ENCODE measurements around the gene CHST11.

The CHST11 gene

DNA sequence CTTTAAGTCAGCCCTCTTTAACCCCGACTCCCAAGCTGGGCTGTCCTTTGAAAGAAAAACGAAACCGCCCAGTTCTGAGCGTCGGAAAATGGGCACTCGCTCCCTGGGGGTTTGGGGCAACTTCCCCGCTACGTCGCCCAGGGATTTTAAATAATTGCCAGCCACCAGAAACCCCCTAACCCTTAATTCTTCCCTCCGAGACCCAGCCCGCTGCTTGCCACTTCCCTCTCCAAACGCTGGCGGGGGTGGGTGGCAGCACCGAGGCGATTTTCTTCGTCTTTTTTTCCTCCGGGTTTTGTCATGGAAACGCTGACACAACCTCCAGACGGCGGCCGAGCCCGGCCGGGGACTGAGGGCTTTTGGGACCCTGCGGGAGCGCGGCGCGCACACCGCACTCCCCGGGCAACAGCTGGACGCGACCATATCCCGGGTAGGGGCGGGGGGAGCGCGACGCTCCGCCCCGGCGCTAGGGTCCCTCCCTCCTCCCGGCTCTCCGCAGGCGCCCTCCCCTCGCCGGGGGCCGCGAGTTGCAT, at the start of gene CHST11:
TSS of gene CHST11 (plus strand) at position 532 of the 533 bp plus-strand sequence.
- Mint-ChIP-seq H3K4me1 (ENCODE audit: low read depth) (peaks cover 46% of the 10 kb centered on the region), H3K27me3 (no peaks in the 10 kb centered on the region), H3K27ac (peak within 1 kb of the TSS; percentile 90), H3K36me3 (ENCODE audit: low read depth) (no peaks in the 10 kb centered on the region), H3K4me3 (peak within 1 kb of the TSS; percentile 90), H3K9me3 (no peaks in the 10 kb centered on the region)

DNA sequence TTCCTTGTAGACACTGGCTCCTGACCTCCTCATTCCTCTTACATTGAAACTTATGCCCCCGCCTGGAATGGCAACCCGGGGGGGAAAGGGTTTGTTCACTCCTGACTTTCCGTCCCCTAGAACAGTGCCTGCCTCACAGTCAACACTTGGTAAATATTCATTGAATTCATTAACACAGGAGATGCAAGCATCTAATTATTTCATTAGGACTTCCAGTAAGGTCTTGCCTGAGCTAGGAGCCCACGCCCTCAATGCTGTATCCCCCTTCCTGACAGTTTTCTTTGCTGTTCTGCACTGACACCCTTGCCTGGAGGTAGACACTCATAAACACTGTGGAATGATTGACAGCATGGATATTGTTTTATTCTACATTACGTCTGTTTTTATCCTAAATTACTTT, 49.3 kb upstream of the CHST11 start:
- H3K27ac Mint-ChIP-seq = no peak overlapping the region
- no peaks in the 10 kb centered on the region for H3K27me3 Mint-ChIP-seq
- peaks cover 6% of the 10 kb centered on the region for H3K4me1 Mint-ChIP-seq (ENCODE audit: low read depth)
- no peaks in the 10 kb centered on the region for H3K9me3 Mint-ChIP-seq
- no peaks in the 10 kb centered on the region for H3K36me3 Mint-ChIP-seq (ENCODE audit: low read depth)
- no peak overlapping the region for H3K4me3 Mint-ChIP-seq

GRCh38 chr12:104407922-104408321, 48.8 kb upstream of the CHST11 start:
- Mint-ChIP-seq H3K27me3 (no peaks in the 10 kb centered on the region), H3K4me3 (no peak overlapping the region), H3K4me1 (ENCODE audit: low read depth) (peaks cover 11% of the 10 kb centered on the region), H3K9me3 (no peaks in the 10 kb centered on the region), H3K27ac (no peak overlapping the region), H3K36me3 (ENCODE audit: low read depth) (no peaks in the 10 kb centered on the region)

- Mint-ChIP-seq H3K4me3 (no peak overlapping the region), H3K36me3 (ENCODE audit: low read depth) (no peaks in the 10 kb centered on the region), H3K4me1 (ENCODE audit: low read depth) (peaks cover 11% of the 10 kb centered on the region), H3K9me3 (no peaks in the 10 kb centered on the region), H3K27me3 (no peaks in the 10 kb centered on the region), H3K27ac (no peak overlapping the region)
Measured at GRCh38 chr12:104410326-104410725, 46.4 kb upstream of the CHST11 start.

DNA sequence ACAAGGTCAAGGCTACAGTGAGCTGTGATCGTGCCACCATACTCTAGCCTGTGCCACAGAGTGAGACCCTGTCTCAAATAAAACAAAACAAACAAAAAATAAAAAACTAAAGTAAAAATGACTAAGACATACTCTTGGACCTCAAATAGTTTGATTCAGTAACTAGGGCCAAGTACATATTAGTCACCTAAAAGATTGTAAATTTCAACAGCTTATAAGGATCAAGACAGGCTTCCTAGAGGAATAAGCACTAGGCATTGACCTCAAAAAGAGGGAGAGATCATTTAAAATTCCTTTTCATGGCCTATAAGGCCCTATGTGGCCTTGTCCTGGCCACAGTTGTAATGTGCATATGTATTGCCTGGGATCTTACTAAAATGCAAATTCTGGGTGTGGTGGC, 46.0 kb upstream of the CHST11 start:
- Mint-ChIP-seq H3K27ac (no peak overlapping the region), H3K4me3 (no peak overlapping the region), H3K36me3 (ENCODE audit: low read depth) (no peaks in the 10 kb centered on the region), H3K4me1 (ENCODE audit: low read depth) (peaks cover 11% of the 10 kb centered on the region), H3K27me3 (no peaks in the 10 kb centered on the region), H3K9me3 (no peaks in the 10 kb centered on the region)

GRCh38 chr12:104411826-104412641, 44.7 kb upstream of the CHST11 start:
- H3K27ac Mint-ChIP-seq = no peak overlapping the region
- no peaks in the 10 kb centered on the region for H3K9me3 Mint-ChIP-seq
- no peaks in the 10 kb centered on the region for H3K36me3 Mint-ChIP-seq (ENCODE audit: low read depth)
- no peaks in the 10 kb centered on the region for H3K27me3 Mint-ChIP-seq
- no peak overlapping the region for H3K4me3 Mint-ChIP-seq
- H3K4me1 Mint-ChIP-seq (ENCODE audit: low read depth) = peaks cover 11% of the 10 kb centered on the region

GRCh38 chr12:104412681-104413080, 44.1 kb upstream of the CHST11 start:
- no peaks in the 10 kb centered on the region for H3K9me3 Mint-ChIP-seq
- no peak overlapping the region for H3K4me3 Mint-ChIP-seq
- peak overlapping the region; percentile 78 for H3K27ac Mint-ChIP-seq
- no peaks in the 10 kb centered on the region for H3K36me3 Mint-ChIP-seq (ENCODE audit: low read depth)
- peaks cover 11% of the 10 kb centered on the region for H3K4me1 Mint-ChIP-seq (ENCODE audit: low read depth)
- H3K27me3 Mint-ChIP-seq = no peaks in the 10 kb centered on the region

DNA sequence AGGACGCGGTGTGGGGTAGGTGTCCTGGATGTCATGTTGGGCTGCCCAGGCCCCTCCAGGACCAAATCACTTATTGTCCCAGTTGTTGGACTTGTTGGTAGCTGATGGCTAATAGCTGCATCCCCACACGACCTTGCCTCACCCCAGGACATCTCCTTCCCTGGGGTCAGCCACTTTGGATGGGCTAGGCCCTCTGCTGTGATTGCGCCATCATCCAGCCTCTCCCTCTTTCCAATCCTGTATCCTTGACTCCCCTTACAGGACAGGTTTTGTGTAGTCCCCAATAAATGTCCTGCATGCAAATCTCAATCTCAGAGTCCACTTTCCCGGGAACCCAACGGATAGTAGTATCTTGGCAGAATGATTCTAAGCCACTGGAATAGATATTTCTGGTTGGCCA, 43.4 kb upstream of the CHST11 start:
- no peak overlapping the region for H3K4me3 Mint-ChIP-seq
- H3K9me3 Mint-ChIP-seq = no peaks in the 10 kb centered on the region
- H3K4me1 Mint-ChIP-seq (ENCODE audit: low read depth) = peaks cover 11% of the 10 kb centered on the region
- no peak overlapping the region for H3K27ac Mint-ChIP-seq
- no peaks in the 10 kb centered on the region for H3K36me3 Mint-ChIP-seq (ENCODE audit: low read depth)
- H3K27me3 Mint-ChIP-seq = no peaks in the 10 kb centered on the region

DNA sequence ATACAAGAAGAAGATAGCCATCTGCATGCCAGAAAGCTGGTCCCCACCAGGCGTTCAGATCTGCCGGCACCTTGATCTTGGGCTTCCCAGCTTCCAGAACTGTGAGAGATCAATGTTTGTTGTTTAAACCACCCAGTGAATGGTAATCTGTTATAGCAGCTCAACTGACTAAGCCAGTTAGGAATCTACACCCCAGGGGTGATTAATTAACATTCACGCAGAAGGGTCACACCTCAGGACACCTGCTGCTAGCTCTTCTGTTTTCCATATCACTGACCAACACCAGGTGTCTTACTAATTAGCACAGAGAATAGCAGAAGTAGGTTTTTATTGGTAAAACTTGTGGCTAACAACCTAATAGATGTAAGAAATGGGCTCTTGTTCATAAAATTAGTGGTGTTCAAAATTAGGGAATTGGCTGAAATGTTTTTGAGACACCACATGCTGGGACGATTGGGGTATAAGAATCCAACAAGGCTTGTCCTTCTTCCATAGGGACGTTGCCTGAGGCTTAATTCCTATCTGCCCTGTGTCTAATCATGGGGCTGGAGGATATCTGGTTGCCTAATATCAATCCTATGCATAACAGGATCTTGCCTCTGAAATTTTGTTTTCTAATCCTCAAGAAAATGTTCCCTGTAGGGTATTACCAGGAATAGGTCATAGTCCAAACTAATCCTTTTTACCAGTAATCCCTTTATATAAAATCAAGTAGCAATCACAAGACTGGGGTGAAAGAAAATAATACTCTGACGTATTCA, 42.0 kb upstream of the CHST11 start:
- Mint-ChIP-seq H3K27me3 (no peaks in the 10 kb centered on the region), H3K4me3 (no peak overlapping the region), H3K9me3 (no peaks in the 10 kb centered on the region), H3K4me1 (ENCODE audit: low read depth) (peaks cover 11% of the 10 kb centered on the region), H3K27ac (no peak overlapping the region), H3K36me3 (ENCODE audit: low read depth) (no peaks in the 10 kb centered on the region)

DNA sequence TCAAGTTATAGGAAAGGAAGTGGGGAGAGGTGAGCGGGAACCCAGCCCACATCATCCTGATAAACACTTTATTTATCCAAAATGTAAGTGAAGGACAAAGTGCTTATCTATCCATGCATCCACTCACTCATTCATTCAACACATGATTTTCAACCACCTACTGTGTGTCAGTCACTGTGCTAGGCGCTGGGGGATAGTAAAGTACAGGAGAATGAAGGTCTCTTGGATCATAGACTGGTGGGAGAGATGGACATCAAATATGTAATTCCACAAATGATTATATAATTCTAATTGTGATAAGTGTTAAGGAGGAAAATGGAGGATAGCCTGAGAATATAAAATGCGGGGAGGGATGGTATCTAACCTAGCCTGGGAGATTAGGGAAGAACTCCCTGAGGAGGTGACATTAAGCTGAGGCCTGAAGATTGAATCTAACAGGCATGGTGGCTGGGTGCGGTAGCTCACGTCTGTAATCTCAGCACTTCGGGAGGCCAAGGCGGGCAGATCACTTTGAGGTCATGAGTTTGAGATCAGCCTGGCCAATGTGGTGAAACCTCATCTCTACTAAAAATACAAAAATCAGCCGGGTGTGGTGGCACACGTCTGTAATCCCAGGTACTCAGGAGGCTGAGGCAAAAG, 41.3 kb upstream of the CHST11 start:
- Mint-ChIP-seq H3K36me3 (ENCODE audit: low read depth) (no peaks in the 10 kb centered on the region), H3K4me1 (ENCODE audit: low read depth) (peaks cover 11% of the 10 kb centered on the region), H3K9me3 (no peaks in the 10 kb centered on the region), H3K27me3 (no peaks in the 10 kb centered on the region), H3K4me3 (no peak overlapping the region), H3K27ac (no peak overlapping the region)

GRCh38 chr12:104416136-104416535, 40.6 kb upstream of the CHST11 start:
- Mint-ChIP-seq H3K27ac (no peak overlapping the region), H3K9me3 (no peaks in the 10 kb centered on the region), H3K4me1 (ENCODE audit: low read depth) (peaks cover 15% of the 10 kb centered on the region), H3K4me3 (no peak overlapping the region), H3K36me3 (ENCODE audit: low read depth) (no peaks in the 10 kb centered on the region), H3K27me3 (no peaks in the 10 kb centered on the region)

- H3K27ac Mint-ChIP-seq = no peak overlapping the region
- H3K27me3 Mint-ChIP-seq = no peaks in the 10 kb centered on the region
- no peaks in the 10 kb centered on the region for H3K9me3 Mint-ChIP-seq
- no peaks in the 10 kb centered on the region for H3K36me3 Mint-ChIP-seq (ENCODE audit: low read depth)
- H3K4me1 Mint-ChIP-seq (ENCODE audit: low read depth) = peaks cover 19% of the 10 kb centered on the region
- no peak overlapping the region for H3K4me3 Mint-ChIP-seq
Measured at GRCh38 chr12:104416585-104416984, 40.2 kb upstream of the CHST11 start.

GRCh38 chr12:104419717-104420116, 37.0 kb upstream of the CHST11 start:
- Mint-ChIP-seq H3K4me3 (no peak overlapping the region), H3K4me1 (ENCODE audit: low read depth) (peaks cover 18% of the 10 kb centered on the region)

GRCh38 chr12:104420868-104421267, 35.9 kb upstream of the CHST11 start:
- Mint-ChIP-seq H3K27me3 (no peaks in the 10 kb centered on the region), H3K4me3 (no peak overlapping the region), H3K27ac (peak overlapping the region; percentile 6), H3K4me1 (ENCODE audit: low read depth) (peaks cover 21% of the 10 kb centered on the region), H3K9me3 (peaks cover 11% of the 10 kb centered on the region), H3K36me3 (ENCODE audit: low read depth) (no peaks in the 10 kb centered on the region)

More at GRCh38 chr12:104419717-104420116, 37.0 kb upstream of the CHST11 start:
- Mint-ChIP-seq H3K36me3 (ENCODE audit: low read depth) (no peaks in the 10 kb centered on the region), H3K9me3 (peaks cover 11% of the 10 kb centered on the region), H3K27ac (no peak overlapping the region), H3K27me3 (no peaks in the 10 kb centered on the region)

DNA sequence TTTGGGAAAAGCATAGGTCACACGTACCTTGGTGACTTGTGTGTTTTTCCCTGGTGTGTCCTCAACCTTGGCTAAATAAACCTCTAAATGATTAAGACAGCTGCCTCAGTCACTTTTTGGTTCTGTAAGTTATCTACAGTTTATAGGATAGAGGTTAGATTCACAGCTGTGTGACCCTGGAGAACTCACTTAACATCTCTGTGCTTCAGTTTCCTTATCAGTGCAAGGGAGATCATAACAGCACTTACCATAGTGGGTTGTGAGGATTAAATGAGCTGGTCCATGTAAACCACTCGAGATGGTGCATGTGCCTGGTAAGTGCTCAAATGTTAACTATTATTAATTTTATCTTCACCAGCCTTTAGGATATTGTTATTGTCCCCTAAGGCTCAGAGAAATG, 35.4 kb upstream of the CHST11 start:
- Mint-ChIP-seq H3K9me3 (peaks cover 11% of the 10 kb centered on the region), H3K36me3 (ENCODE audit: low read depth) (no peaks in the 10 kb centered on the region), H3K4me1 (ENCODE audit: low read depth) (peaks cover 25% of the 10 kb centered on the region), H3K27me3 (no peaks in the 10 kb centered on the region), H3K27ac (peak overlapping the region; percentile 6), H3K4me3 (no peak overlapping the region)
